HG02759 (cell line): Measurements from ENCODE around the gene HSP90B1.

Experiments
- ATAC-seq: cut with Tn5 transposase; IDR thresholded peaks from one replicate; pipeline ENCODE4 v1.9.1; 2021; ENCODE audit warnings: mild to moderate bottlenecking, moderate library complexity; ENCODE audit not compliant: unreplicated experiment

HSP90B1 gene

DNA sequence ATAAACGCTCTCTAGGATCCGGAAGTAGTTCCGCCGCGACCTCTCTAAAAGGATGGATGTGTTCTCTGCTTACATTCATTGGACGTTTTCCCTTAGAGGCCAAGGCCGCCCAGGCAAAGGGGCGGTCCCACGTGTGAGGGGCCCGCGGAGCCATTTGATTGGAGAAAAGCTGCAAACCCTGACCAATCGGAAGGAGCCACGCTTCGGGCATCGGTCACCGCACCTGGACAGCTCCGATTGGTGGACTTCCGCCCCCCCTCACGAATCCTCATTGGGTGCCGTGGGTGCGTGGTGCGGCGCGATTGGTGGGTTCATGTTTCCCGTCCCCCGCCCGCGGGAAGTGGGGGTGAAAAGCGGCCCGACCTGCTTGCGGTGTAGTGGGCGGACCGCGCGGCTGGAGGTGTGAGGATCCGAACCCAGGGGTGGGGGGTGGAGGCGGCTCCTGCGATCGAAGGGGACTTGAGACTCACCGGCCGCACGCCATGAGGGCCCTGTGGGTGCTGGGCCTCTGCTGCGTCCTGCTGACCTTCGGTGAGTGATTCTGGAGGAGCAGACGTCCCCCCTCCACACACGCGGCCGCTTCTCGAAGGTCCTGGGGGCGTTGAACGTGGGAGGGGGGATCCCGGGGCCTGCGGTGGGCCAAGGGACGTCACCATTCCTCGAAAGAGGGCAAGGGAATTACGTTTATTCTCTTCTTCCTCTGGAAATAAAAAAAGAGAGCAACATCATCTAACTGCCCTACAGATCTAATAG, at the start of gene HSP90B1:
Gene HSP90B1, plus strand, starts transcription at position 377 of the 753 bp plus-strand sequence. Its CDS starts 106 bp downstream, at position 483.
- peak; percentile 63 for ATAC-seq

DNA sequence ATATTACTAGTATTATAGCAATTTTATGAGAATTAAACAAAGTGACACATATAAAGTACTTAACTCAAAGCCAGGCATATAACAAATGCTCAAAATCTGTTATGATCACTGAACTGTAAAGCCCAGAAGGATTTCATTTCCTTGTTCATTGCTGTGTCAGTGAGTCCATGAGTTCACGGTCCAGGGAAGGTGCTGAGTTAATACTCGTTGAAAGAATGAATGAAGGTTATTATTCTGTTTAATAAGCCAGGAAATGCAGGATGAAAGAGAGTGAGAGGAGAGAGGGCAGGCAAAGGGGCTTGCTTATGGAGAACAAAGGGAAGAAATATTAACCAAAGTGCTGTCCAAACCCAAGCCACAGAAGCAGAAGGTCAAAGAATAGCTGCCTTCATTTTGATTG, 48.9 kb upstream of the HSP90B1 start:
- ATAC-seq: no peak

DNA sequence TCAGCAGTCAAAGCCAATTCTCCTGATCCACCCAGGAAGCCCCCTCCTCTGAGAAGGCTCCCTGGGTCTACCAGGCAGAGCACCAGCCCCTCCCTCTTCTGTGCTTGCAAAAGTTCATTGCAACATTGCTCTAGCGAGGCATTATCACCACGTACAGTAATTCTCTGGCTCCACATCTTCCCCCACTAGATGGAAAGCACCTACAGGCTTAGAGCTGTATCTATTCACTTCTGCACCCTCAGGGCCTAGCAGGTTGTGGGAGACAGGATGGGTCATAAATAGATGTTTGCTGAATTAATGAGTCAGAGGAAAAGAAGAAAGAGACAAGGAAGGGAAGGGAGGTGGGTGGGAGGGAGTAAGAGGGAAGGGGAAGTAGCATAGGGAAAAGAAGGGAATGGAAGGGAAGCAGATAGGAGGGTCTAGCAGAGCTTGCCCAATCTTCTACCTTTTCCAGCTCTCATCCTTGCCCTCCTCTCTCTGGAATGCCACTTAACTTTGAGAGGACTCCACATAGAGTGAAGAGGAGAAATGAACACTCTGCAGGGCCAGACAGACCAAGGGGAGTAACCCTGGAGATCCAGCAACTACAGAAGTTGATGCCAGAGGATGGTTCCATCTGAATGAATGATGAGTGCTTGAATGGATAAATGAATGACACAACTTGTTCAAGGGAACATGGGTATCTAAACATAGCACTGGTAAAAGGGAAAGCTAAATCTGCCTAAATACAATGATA, 47.2 kb upstream of the HSP90B1 start:
- peak; percentile 34 for ATAC-seq

DNA sequence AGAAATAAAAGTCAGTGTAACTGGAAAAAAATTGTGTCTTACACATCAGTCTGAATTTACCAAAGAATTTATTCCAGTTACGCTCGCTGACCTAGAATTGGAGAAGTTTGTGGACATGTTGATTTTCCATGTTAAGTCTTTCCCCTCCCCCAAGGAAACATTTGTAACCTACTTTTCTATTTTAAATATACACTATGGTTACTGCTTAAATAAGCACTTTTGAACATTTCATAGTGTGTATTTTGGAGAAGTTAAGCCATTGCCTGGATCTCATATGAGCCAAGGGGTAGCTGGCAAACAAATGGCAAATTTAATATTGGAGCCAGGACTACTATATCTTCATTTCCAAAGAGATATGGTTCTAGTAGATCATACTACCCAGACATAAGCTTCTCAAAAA, 46.3 kb upstream of the HSP90B1 start:
- no peak for ATAC-seq

- ATAC-seq: no peak
Measured at GRCh38 chr12:103884316-103884715, 45.9 kb upstream of the HSP90B1 start.

DNA sequence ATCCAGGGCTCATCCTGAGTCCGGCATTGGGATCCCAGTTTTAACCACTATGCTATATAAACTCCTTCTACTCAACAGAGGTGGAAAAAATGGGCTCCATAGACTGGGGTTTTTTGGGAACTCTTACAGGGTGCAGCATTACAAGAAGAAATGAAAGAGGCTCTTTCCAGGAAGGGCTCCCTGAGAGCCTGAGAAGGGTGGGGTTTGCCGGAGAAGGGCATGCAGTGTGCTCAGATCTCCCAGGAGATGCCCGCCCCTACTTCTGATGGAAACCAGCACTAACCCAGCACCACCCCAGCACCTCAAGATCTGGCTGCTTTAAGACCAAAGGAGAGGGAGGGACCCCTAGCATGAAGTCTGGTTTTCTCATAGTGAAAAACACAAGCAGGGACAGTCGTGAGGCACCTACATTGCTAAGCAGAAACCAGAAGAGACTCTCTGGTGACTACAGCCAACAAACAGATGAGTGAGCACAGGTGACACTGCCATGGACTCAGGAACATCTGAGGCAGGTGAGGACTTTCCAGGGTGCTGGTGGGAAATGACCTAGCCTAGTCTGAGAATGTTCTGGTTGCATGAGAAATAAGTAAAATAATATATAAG, 43.9 kb upstream of the HSP90B1 start:
- ATAC-seq: no peak

- ATAC-seq: no peak
Measured at GRCh38 chr12:103887738-103888137, 42.5 kb upstream of the HSP90B1 start.

- ATAC-seq: no peak
Measured at GRCh38 chr12:103897316-103897715, 32.9 kb upstream of the HSP90B1 start.

DNA sequence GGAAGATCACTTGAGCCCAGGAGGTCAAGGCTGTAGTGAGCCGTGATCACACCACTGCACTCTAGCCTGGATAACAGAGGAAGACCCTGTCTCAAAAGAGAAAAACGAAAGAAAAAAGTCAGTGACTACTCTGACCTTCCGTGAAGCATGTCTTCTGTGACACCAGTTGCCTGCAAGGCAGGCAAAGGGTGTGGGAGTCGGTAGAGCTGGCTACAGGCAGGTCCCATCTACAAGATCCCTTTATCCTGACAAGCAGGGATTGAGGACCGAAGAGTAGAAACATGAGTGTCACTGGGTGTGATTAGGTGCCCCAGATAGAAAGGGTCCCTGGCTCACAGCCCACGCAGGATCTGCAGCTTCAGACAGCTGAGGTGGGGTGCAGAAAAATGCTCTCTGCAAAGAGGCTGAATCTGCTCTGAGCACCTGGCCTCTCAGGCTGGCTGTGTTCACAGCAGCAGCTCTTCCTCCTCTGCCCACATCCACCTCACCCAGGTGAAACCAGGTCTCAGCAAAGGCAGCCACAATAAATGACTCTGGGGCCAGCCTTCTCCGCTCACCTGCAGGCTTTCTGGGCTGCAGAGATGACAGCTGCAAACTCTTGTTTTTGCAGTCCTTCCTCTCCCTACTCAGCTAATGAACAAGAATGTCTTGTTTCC, 28.6 kb upstream of the HSP90B1 start:
- ATAC-seq: no peak

- ATAC-seq: no peak
Measured at GRCh38 chr12:103903993-103904392, 26.2 kb upstream of the HSP90B1 start.

- ATAC-seq: no peak
Measured at GRCh38 chr12:103905730-103906349, 24.4 kb upstream of the HSP90B1 start.

- ATAC-seq: no peak
Measured at GRCh38 chr12:103908246-103908541, 22.0 kb upstream of the HSP90B1 start.

GRCh38 chr12:103908877-103909276, 21.3 kb upstream of the HSP90B1 start:
- no peak for ATAC-seq

DNA sequence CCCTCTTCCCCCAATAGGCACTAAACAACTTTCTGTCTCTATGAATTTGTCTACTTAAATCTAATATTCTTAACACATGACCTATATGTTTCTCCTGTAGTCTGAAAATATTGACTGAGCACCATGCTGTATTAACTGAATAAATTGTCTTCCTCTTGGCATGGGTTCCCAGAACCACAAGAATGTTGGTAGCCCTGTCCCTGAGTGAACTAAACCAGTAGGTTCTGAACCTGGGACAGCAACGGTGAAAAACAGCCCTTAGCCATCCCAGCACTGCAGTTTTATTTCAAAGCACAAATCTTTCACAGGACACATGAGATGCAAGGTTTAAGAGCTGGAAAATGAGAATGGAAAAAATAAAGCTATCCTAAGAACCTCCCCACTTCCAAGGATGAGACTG, 20.4 kb upstream of the HSP90B1 start:
- ATAC-seq: no peak

DNA sequence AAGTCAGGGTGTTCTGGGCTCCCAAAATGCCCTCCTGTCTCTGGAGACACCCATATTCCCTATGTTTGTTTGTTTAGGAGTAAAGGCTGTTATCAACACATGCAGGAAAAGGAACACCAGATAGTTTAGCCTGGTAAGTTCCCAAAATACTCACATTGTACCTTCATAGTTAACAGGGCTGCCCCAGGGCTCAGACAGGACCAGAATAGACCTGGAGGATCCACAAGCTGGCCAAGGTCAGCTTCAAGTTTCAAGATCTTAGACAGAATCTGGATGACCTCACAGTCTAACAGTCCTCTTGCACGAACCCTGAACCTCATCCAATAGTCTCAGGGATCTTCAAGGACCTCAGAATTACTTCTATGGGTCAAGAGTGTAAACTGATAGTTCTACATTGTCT, 18.1 kb upstream of the HSP90B1 start:
- no peak for ATAC-seq

DNA sequence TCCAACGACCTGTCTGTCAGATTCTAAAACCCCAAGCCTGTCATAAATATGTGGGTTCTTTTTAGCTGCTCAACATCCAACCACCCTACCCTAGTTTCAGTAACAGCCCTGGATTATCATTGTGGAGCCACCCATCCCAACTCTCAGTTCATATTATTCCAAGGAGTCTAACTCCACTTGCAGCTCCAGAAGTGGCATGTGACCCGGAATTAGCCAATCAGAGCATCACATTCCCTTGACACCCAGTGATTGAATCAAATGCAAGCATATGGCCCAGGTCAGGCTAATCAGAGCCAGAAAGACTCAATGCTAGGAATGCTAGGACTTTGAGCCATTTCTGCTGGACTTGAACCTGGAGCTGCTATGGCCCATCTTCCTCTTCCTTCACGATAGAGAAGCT, 17.1 kb upstream of the HSP90B1 start:
- ATAC-seq: no peak

DNA sequence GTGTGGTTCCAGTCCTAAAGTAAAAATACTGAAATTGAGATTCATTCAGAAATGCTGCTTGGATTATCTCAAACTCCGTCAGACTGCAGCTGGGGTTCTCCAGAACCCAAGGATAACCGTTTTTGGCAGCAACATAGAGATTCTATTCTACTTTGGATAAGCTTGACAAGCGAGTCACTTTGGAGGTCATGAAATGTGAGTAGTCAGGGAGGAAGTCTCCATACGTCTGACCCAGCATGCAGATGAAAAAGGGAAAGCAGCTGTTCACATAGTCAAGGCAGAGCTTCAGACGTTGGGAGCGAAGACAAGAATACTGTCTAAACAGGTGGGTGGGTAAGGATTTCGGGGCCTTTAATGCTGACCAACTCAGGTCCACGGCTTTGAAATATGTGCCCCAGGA, 14.9 kb upstream of the HSP90B1 start:
- no peak for ATAC-seq

GRCh38 chr12:103917873-103918272, 12.3 kb upstream of the HSP90B1 start:
- no peak for ATAC-seq

DNA sequence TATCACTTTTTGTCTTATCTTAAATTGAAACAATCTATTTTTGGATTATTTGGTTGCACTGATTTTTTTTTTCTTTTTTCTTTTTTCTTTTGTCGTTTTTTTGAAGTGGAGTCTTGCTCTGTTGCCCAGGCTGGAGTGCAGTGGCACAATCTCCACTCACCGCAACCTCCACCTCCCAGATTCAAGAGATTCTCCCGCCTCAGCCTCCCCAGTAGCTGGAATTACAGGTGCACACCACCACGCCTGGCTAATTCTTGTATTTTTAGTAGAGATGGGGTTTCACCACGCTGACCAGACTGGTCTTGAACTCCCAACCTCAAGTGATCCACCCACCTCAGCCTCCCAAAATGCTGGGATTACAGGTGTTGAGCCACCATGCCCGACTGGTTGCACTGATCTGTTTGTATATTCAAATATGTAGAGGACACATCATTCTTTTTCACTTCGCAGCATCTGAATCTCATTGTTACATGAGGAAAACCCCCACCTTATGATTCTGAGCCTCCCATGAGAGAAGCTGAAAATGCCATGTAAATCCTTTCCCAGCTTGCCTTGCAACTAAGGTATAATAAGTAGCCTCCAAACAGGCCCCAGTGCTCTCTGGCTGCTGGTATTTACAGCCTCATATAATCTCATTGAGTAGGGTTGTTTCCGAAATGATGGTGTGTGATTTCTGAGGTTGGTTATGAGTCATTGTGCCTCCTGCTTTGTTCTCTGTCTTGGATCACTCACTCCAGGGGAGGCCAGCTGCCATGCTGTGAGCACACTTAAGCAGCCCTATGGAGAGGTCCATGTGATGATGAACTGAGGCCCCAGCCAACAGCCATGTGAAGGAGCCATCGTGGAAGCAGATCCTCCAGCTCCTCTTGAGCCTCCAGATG, 5.2 kb upstream of the HSP90B1 start:
- ATAC-seq: peak; percentile 46

DNA sequence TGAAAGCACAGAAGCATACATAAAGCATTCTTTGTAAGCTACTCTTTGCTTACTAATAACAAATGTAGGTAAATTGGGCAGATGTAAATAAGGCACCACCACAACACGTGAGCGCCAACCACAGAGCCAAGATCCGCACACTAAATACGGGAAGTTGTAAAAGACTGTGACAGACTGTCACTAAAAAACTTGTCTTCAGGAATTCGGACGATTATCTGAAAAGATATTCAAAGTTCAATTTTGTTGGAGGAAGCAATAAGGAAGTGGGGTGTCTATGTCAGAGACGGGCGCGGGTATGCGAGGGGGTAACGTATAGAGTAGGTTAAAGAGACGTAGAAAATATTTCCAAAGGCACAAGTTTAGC, 1.5 kb upstream of the HSP90B1 start:
- ATAC-seq: peak; percentile 15
